ENCODE results near the gene NKAIN4.
A peak's percentile ranks its signal among the peaks of the same experiment; 100 is the strongest.

DNA sequence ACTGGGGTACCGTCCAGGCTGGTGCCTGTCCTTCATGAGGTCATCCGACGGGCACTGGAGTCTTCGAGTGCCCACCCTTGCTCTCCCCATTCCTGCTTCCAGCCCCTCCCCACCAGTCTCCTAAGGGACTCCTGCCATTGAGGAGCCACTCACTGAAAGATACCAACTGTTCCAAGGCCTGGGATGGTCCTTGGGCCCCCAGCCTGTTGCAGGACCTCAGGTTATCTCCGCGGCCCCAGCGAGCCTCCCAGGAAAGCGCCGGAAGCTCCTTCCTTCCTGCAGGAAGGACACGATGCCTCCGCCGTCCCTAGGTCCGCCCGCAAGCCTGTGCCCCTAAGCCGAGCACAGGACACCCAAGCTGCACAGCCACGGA lies 1.2 kb downstream of the NKAIN4 start:
- TF ChIP-seq, protein P1, sequence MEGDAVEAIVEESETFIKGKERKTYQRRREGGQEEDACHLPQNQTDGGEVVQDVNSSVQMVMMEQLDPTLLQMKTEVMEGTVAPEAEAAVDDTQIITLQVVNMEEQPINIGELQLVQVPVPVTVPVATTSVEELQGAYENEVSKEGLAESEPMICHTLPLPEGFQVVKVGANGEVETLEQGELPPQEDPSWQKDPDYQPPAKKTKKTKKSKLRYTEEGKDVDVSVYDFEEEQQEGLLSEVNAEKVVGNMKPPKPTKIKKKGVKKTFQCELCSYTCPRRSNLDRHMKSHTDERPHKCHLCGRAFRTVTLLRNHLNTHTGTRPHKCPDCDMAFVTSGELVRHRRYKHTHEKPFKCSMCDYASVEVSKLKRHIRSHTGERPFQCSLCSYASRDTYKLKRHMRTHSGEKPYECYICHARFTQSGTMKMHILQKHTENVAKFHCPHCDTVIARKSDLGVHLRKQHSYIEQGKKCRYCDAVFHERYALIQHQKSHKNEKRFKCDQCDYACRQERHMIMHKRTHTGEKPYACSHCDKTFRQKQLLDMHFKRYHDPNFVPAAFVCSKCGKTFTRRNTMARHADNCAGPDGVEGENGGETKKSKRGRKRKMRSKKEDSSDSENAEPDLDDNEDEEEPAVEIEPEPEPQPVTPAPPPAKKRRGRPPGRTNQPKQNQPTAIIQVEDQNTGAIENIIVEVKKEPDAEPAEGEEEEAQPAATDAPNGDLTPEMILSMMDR (optimal IDR thresholded peaks at IDR 0.05 in 1 of 3, IDR thresholded peaks at IDR 0.05 in 1 of 3, conservative IDR thresholded peaks at IDR 0.05 in 1 of 3; ENCODE audit: extremely low read depth in 1 of 3, insufficient read depth in 2 of 3, low read length in 3 of 3) = no peak
- peak; percentile 26 for TF ChIP-seq EZH2 (IDR thresholded peaks at IDR 0.05; ENCODE audit: low read length)

Data from keratinocyte (primary cell).